GOT3 (cell line): ENCODE data around the gene ARMC10.
"Not testable (repeated sequence)": the region's sequence is repeated elsewhere in the genome, so short reads cannot be mapped to it uniquely, and the experiment has no call there.

Experiments used
- DNase-seq: peaks from one replicate; lab custom pipeline; 2025; ENCODE audit warnings: mixed read lengths; lab: John Stamatoyannopoulos, UW

The ARMC10 gene

DNA sequence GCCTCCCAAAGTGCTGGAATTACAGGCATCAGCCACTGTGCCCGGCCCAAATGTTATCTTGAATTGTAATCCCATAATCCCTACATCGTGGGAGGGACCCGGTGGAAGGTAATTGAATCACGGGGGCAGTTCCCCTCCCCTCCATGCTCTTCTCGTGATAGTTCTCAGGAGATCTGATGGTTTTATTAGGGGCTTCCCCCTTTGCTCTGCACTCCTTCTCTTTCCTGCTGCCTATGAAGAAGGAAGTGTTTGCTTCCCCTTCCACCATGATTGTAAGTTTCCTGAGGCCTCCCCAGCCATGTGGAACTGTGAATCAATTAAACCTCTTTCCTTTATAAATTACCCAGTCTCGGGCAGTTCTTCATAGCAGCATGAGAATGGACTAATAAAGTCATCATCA is 3.3 kb downstream of the ARMC10 start:
- DNase-seq, result not testable (repeated sequence)

DNA sequence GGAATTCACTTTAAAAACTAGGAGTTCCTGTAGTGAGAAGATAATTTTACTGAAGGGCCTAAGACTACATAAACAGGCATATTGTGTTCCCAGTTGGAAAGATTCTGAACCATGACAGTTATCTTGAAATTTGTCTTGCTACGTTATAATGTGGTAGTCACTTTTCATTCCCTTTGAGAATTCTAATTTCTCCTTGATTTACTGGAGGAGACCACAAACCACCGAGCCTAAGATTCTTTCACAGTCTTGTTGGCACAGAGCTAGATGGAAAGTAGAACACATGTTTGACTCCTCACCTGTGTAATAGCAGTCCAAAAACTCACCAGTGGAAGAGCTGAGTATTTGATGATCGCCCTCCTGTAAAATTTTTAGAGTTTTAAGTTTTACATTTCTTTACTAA is 4.9 kb downstream of the ARMC10 start:
- no peak for DNase-seq

DNA sequence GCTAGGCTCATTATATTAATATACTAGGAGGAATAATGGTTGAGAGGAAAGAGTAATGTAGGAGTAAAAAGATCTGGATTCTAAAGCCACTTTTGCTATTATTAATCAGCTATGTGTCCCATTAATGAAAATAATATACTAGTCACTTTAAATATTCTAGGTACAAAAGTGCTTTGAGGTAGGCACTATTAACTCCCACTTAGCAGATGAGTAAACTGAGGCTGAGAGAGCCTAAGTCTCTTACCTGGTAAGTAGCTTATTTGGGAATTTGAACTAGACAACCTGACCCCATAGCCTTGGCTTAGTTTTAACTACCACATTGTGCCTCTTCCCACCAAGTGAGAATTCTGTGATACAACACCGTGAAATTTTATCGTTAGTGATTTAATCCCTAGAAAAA is 6.0 kb downstream of the ARMC10 start:
- no peak for DNase-seq

DNA sequence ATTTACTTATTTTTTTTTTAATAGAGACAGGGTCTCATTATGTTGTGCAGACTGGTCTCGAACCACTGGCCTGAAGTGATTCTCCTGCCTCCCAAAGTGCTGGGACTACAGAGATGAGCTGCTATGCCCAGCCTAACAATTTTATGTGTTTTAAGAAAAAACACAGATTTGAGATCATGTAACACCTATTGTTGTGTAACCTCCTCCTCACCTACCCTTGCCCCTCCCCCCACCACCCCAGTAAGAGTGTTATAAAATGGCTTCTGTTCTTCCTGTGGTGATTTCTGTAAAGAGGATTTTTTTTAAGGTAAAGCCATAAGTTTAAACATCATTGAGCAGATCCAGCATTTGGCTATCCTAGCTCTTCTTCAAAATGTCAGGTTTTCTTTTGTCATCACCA is 7.6 kb downstream of the ARMC10 start:
- no peak for DNase-seq

DNA sequence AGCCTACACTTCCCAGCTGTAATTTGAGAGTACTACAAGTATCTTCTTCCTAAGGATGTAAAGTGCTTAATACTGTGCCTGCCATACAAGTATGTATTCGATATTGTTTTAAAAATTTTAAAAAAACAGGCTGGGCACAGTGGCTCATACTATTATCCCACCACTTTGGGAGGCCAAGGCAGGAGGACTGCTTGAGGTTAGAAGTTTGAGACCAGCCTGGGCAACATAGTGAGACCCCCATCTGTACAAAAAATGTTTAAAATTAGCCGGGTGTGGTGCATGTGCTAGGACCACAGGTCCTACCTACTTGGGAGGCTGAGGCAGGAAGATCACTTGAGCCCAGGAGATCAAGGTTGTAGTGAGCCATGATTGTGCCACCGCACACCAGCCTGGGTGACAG is 8.3 kb downstream of the ARMC10 start:
- no peak for DNase-seq

DNA sequence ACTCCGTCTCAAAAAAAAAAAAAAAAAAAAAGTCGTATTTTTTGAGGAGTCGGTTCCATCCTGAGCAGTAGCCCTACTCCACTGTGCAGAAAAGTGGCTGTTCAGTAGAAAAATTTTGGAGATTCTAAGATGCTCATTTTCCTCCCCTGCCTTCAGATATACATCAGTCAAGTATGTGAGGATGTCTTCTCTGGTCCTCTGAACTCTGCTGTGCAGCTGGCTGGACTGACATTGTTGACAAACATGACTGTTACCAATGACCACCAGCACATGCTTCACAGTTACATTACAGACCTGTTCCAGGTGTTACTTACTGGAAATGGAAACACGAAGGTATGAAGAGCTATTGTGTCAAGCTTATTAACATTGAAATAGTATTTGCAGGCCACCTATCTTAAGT is 17.4 kb downstream of the ARMC10 start:
- DNase-seq, result not testable (repeated sequence)

DNA sequence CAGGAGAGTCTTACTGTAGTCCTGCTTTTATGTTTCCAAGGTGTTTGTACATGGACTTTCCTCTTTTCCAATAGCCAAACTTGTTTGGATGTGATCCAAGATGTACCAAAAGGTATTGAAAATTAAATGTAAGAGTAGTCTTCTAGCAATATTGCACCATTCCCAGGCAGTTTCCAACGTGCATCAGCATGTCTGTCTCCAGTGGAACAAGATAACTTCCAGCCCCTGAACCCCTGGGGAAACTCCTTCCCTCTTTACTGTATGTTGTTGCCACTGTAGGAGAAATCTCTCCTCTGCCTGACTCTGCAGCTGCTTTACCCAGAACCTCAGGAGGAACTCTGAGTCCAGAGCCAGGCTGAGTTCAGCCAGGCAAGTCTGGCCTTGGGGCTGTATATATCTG is 18.5 kb downstream of the ARMC10 start:
- no peak for DNase-seq

DNA sequence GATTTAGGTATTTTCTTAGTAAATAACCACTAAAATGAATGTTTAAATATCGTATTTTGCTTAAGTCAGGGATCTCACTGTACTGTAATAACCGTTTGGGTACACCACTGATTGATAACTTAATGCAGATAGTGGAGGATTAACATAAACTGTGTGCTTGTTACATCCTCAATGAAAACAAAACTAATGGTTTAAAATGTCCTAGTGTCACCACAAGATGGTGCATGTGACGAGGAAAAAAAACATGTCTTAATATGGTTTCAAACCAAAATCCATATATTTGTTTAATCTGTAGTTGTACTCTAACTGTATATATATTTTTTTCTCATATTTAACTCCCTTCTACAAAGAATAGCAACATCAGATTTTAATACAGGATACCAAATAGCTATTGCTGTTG is 19.2 kb downstream of the ARMC10 start:
- DNase-seq, result no peak

DNA sequence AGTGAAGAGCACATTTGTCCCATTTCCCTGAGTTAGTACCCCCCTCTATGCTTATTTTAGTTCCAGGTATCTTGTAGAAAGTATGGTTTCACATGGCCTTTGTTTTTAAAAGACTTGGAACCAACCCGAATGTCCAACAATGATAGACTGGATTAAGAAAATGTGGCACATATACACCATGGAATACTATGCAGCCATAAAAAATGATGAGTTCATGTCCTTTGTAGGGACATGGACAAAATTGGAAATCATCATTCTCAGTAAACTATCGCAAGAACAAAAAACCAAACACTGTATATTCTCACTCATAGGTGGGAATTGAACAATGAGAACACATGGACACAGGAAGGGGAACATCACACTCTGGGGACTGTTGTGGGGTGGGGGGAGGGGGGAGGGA is 20.6 kb downstream of the ARMC10 start:
- DNase-seq, result not testable (repeated sequence)

DNA sequence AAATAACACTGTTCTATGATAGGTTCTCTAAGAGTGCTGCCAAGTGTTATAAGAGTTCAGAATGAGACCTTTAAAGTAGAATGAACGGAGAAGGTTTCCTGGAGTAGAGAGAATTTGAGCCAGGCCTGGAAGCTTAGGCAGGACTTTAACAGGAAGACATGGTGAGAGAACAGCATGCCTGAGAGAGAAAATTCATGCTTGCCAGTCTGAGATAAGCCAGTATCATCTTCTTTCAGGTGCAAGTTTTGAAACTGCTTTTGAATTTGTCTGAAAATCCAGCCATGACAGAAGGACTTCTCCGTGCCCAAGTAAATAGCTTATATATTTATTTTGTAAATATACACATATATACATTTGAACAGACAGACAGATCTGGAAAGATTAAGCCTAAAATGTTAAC is 22.1 kb downstream of the ARMC10 start:
- no peak for DNase-seq

DNA sequence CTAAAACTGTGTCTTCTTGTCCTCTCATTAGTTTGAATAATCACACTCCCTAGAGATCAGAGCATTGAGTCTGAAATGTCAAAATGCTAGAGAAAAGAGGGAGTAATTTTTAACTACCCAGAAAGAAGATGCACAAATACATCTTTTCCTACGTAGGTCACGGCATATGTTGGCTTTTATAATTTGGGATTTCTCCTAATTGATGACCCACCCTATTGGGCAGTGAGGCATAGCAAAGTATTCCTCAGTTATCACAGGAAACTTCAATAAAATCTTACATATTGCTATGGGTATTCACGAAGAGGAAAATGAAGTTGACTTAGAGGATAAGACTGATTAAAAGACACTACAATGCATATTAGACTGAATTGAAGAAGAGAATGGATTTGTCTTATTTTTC is 25.4 kb downstream of the ARMC10 start:
- DNase-seq, result no peak

DNA sequence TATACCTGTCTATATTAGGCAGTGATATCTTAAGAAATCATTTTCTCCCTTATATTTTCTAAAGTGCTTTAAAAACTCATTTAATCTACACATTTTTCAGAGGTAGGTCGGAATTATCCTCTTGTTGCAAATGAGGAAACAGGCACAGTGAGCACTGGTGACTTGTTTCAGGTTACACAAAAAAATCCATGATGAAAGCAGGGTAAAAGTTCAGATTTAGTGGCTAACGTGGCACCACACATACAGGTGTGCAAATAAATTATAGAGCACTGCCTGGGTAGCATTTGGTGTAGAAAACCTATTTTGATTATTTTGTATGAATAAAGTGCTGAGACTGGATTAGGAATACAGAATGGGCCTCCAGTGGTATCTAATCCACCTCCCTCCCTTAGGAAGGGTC is 26.6 kb downstream of the ARMC10 start:
- no peak for DNase-seq

DNA sequence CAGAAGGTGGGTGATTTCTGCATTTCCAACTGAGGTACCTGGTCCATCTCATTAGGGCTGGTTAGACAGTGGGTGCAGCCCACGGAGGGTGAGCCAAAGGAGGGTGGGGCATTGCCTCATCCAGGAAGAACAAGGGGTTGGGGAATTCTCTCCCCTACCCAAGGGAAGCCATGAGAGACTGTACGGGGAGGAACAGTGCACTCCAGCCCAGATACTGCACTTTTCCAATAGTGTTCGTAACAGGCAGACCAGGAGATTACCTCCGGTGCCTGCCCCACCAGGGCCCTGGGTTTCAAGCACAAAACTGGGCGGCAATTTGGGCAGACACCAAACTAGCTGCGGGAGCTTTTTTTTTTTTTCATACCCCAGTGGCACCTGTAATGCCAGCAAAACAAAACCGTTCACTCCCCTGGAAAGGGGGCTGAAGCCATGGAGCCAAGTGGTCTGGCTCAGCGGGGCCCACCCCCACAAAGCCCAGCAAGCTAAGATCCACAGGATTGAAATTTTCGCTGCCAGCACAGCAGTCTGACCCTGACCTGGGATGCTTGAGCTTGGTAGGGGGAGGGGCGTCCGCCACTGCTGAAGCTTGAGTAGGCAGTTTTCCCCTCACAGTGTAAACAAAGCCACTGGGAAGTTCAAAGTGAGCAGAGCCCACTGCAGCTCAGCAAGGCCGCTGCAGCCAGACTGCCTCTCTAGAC is 31.2 kb downstream of the ARMC10 start:
- no peak for DNase-seq

DNA sequence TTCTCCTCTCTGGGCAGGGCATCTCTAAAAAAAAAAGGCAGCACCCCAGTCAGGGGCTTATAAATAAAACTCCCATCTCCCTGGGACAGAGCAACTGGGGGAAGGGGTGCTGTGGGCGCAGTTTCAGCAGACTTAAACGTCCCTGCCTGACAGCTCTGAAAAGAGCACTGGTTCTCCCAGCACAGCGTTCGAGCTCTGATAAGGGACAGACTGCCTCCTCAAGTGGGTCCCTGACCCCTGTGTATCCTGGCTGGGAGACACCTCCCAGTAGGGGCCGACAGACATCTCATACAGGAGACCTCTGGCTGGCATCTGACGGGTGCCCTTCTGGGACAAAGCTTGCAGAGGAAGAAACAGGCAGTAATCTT is 31.7 kb downstream of the ARMC10 start:
- not testable (repeated sequence) for DNase-seq

DNA sequence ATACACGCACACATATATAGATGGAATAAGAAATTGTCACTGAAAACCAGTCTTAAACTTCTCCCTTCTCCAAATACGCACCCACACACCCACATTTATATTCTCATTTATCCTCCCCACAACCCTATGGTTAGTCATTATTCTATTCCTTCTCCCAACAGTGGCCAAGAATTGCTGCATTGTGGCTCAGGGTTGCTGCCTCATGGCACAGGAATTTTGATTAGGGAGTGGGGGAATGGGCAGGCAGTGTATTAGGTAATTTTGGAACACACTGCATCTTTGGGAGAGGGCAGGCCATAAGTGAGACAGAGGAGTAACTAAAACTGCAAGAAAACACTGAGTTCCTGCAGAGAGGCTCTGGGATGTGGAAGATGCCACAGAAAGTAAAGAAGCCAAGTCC is 38.2 kb downstream of the ARMC10 start:
- DNase-seq, result peak; percentile 56

DNA sequence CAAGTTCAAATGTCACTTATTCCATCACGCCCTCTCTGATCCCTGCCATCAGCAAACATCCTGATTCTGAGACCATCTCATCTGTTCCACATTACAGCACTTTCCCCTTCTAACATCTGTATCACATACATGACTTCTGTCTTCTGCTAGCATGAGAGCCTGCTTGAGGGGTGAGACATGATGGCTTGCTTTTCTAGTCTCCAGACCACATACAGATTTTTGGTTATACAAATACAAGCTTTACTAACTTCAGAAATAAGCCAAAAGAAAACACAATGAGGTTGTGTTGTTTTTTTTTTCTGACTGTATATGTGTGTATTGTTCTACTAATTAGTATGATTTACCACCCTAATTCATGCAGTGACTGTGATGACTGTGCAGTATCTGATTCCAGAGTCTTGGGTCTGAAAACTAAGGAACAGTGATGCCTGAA is 39.7 kb downstream of the ARMC10 start:
- no peak for DNase-seq

DNA sequence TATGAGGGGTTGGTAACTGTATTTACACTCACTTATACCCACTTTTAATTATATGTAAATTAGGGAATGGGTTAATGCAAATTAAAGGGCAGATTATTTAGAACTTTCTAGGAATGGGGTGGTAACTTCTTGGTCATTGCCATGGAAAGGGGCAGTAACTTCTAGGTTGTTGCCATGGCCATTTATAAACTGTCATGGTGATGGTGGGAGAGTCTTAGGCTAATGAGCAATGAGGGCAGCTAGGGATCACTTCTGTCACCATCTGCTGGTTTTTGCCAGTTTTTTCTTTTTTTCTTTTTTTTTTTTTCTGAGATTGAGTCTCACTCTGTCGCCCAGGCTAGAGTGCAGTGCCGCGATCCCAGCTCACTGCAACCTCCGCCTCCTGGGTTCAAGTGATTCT is 40.8 kb downstream of the ARMC10 start:
- DNase-seq, result no peak

DNA sequence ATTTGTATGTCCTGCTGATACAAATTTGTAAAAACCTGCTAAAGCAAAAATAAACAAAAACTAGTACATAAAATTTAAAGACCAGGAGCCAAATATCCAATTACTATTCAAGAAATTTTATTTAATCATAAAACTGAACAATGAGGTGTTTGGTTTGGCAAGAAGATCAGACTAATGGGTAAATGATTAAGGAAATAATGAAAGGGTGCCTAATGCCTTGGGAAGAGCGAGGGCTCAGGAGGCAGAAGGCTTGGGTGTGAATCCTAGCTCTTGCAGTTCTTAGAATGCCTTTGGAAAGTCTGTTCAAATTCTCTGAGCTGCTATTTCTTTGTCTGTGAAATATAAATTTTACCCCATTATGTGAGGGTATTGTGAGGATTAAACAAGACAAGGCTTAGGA is 41.6 kb downstream of the ARMC10 start:
- no peak for DNase-seq

DNA sequence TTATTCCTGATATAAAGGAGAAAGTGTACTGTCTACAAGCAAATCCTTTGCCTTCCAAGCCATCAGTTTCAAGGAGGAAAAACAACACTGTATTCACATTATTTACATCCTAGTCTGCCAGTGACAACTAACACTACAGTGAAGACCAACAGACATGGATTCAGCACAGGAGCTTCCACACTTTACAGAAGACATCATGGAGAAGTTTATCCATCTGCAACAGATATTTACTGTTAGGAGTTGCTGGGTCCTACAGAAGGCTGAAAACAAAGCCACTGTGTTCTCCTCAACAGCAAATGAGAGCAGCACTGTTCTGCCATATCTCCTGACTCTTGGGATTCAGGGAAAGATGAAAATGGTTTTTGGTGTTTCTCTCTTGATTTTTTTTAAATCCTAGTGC is 42.1 kb downstream of the ARMC10 start:
- no peak for DNase-seq

DNA sequence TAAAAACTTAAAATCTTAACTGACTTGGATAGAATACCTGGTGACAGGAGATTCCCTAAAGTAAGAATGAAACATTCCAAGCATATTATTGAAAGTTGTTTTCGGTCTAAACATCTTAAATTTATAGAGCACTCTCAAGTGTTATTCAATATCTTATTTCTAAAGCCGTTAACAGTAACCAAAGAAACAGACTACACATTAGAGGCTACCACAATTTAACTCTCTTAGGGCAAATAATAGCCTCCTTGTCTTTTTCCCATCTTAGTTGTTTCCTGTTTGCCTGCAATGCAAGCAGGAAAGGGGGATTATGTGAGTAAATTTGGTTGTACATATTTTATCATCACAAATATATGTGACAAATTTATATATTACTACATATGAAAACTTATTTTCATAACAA is 42.5 kb downstream of the ARMC10 start:
- no peak for DNase-seq

DNA sequence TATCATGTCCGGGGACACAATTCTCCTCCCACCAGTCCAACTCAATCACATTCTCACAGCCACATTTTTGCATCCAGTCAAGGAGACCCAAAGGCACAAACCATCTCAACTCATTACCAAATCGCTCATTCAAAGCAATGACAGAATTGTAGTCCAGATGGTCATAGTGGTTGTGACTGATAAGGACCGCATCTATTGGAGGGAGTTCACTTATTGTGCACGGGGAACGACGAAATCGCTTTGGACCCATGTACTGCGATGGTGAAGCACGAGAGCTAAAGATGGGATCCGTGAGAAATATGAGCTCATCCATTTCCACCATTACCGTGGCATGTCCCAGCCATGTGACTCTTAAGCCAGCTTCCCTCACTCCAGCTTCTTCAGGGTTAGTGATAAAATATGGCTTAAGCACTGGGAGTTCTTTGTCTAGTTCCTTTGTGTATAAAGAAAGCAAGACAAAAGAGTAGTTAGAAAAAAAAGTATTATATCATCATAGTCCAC is 44.9 kb downstream of the ARMC10 start:
- no peak for DNase-seq

DNA sequence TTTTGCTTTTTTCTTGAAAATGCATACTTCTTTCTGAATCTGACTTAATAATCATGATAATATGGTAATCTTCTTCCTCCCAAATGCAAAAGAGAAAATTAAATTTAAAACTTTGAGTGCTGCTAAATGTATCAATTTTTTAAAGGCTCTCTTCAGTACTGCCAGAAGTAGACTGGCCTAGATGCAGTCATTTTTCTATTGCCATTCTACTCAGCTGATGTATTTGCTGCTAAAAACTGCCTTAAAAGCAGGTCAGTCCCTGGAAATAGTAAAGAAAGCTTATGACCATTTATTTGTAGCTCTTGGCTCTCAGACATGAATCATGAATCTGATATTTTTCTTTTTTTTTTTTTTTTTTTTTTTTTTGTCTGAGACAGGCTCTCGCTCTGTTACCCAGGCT is 45.4 kb downstream of the ARMC10 start:
- no peak for DNase-seq

DNA sequence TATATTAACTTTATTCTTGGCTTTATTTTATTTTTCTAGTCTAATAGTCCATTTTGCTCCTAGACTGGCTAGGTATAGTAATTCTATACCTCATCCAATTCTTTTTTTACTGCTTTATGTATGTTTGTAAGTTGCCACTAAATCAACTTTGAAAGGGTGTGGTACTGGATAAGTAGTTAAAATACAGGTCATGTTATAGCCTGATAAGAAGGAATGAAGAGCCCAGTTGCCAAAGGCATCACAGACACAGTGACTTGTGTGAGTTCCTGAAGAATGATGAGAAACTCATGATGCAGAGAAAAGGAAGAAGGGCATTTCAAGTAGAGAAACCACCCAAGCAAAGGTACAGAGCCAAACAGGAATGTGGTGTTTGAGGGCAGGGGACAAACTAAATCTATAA is 46.7 kb downstream of the ARMC10 start:
- no peak for DNase-seq

DNA sequence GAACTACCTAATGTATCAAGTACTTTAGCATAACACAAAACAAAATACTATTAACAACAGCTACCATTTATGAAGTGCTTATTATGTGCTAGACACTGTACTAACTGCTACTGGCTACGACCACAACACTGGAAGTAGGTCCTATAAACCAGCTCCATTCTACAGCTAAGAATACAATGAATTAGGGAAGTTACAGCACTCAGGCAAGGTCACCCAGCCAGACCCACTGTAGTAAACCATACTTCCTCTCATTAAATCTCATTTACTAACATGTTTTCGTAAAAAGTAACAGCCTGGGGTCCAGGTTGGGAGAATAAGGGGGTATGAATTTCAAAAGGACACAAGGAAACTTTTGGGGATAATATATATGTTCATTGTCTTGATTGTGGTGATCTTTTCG is 48.6 kb downstream of the ARMC10 start:
- no peak for DNase-seq
